Epidermal melanocyte (primary cell): Measurements from ENCODE around the gene RRH.
"Not testable (repeated sequence)": the region's sequence is repeated elsewhere in the genome, so short reads cannot be mapped to it uniquely, and the experiment has no call there.

Experiments used
- DNase-seq: peaks from one replicate; pipeline ENCODE4 v3.0.0; 2011; ENCODE audit warnings: low spot score; ENCODE audit not compliant: insufficient read length

RRH gene

GRCh38 chr4:109836985-109837384, 9.2 kb downstream of the RRH start:
- DNase-seq, result no peak

GRCh38 chr4:109846395-109847098, 18.8 kb downstream of the RRH start:
- no peak for DNase-seq

GRCh38 chr4:109847896-109848442, 20.2 kb downstream of the RRH start, which contains the start of gene LRIT3:
Gene LRIT3 (plus strand): TSS chr4:109848107. CDS start chr4:109848202, 95 bp downstream.
- no peak for DNase-seq

GRCh38 chr4:109848501-109848900, 20.7 kb downstream of the RRH start:
- DNase-seq, result no peak

- DNase-seq, result no peak
Measured at GRCh38 chr4:109850601-109851000, 22.8 kb downstream of the RRH start.

GRCh38 chr4:109859426-109860300, 31.9 kb downstream of the RRH start:
- not testable (repeated sequence) for DNase-seq

GRCh38 chr4:109861271-109861670, 33.5 kb downstream of the RRH start:
- DNase-seq, result no peak

- no peak for DNase-seq
Measured at GRCh38 chr4:109861916-109862511, 34.2 kb downstream of the RRH start.

GRCh38 chr4:109864134-109864533, 36.4 kb downstream of the RRH start:
- no peak for DNase-seq

- no peak for DNase-seq
Measured at GRCh38 chr4:109870061-109870460, 42.3 kb downstream of the RRH start.

- DNase-seq, result no peak
Measured at GRCh38 chr4:109872065-109872464, 44.3 kb downstream of the RRH start.

GRCh38 chr4:109872950-109873656, 45.3 kb downstream of the RRH start:
- DNase-seq, result no peak

- no peak for DNase-seq
Measured at GRCh38 chr4:109873791-109874514, 46.2 kb downstream of the RRH start.

GRCh38 chr4:109875106-109875505, 47.3 kb downstream of the RRH start:
- DNase-seq, result no peak

GRCh38 chr4:109875553-109875952, 47.8 kb downstream of the RRH start:
- DNase-seq, result not testable (repeated sequence)

- no peak for DNase-seq
Measured at GRCh38 chr4:109876634-109877265, 49.0 kb downstream of the RRH start.

- no peak for DNase-seq
Measured at GRCh38 chr4:109877400-109877799, 49.6 kb downstream of the RRH start.

GRCh38 chr4:109878355-109878754, 50.6 kb downstream of the RRH start:
- DNase-seq, result no peak

- no peak for DNase-seq
Measured at GRCh38 chr4:109879081-109879480, 51.3 kb downstream of the RRH start.
